Liver (tissue), 9 donors: ENCODE measurements around the gene PDGFB. TPM values are rescaled to one million over a fixed set of nuclear protein-coding genes. Genes with fewer than 3 reads are reported as not detected.

Source experiments
- DNase-seq: peaks from one replicate; pipeline ENCODE4 v3.0.0-alpha.2; 2017; ENCODE audit warnings: low spot score
- H3K27ac ChIP-seq, 2 donors: one replicate each; pipeline ENCODE4 v1.7.0; 2013; ENCODE audit warnings: inconsistent platforms in 2 of 2, low read length in 2 of 2, control low read depth in 1 of 2, low read depth in 1 of 2, mild to moderate bottlenecking in 1 of 2
- H3K27me3 ChIP-seq, 4 donors: one replicate each; pipeline versions ENCODE4 v1.6.1 to v1.7.0; 2013; ENCODE audit warnings: low read length in 3 of 4, inconsistent platforms in 1 of 4, mild to moderate bottlenecking in 1 of 4, moderate library complexity in 1 of 4; ENCODE audit not compliant: control insufficient read depth in 4 of 4, insufficient read depth in 4 of 4
- H3K36me3 ChIP-seq, 4 donors: one replicate each; pipeline versions ENCODE4 v1.6.1 to v1.7.0; 2013; ENCODE audit warnings: low read length in 3 of 4, mild to moderate bottlenecking in 3 of 4, low read depth in 1 of 4, moderate library complexity in 1 of 4; ENCODE audit not compliant: control insufficient read depth in 4 of 4, insufficient read depth in 3 of 4
- H3K4me1 ChIP-seq, 4 donors: one replicate each; pipeline versions ENCODE4 v1.6.1 to v1.7.0; 2013; ENCODE audit warnings: low read length in 3 of 4, mild to moderate bottlenecking in 3 of 4, moderate library complexity in 1 of 4; ENCODE audit not compliant: control insufficient read depth in 4 of 4, insufficient read depth in 4 of 4
- H3K4me3 ChIP-seq, 3 donors: one replicate each; pipeline versions ENCODE4 v1.6.1 to v1.7.0; 2013; ENCODE audit warnings: low read length in 3 of 3, control low read depth in 1 of 3, low read depth in 1 of 3, mild to moderate bottlenecking in 1 of 3
- H3K9ac ChIP-seq, 2 donors: one replicate each; pipeline ENCODE4 v1.7.0; 2013; ENCODE audit warnings: low read length in 2 of 2, mild to moderate bottlenecking in 2 of 2, moderate library complexity in 2 of 2, control low read depth in 1 of 2, low read depth in 1 of 2
- H3K9me3 ChIP-seq, 4 donors: one replicate each; pipeline versions ENCODE4 v1.6.1 to v1.7.0; 2013; ENCODE audit warnings: low read length in 3 of 4; ENCODE audit not compliant: control insufficient read depth in 4 of 4
- EGR1 ChIP-seq, 2 donors: IDR thresholded peaks; 2 replicates each; pipeline ENCODE4 v1.6.1; 2016 to 2018; ENCODE audit warnings: antibody characterized with exemption in 2 of 2, low read depth in 2 of 2
- FOXA1 ChIP-seq: IDR thresholded peaks from 2 replicates; pipeline ENCODE4 v1.6.1; 2016; ENCODE audit warnings: antibody characterized with exemption
- FOXA2 ChIP-seq: IDR thresholded peaks from 2 replicates; pipeline ENCODE4 v1.6.1; 2016; ENCODE audit warnings: antibody characterized with exemption
- GABPA ChIP-seq, 2 donors: IDR thresholded peaks in 1 of 2; conservative IDR thresholded peaks in 1 of 2; 2 replicates each; pipeline ENCODE4 v1.6.1; 2016; ENCODE audit warnings: antibody characterized with exemption in 2 of 2, mild to moderate bottlenecking in 1 of 2, moderate library complexity in 1 of 2
- HNF4A ChIP-seq, 2 donors: conservative IDR thresholded peaks; 2 replicates each; pipeline ENCODE4 v1.6.1; 2016; ENCODE audit warnings: antibody characterized with exemption in 2 of 2, mild to moderate bottlenecking in 2 of 2
- HNF4G ChIP-seq: IDR thresholded peaks from 2 replicates; pipeline ENCODE4 v1.6.1; 2016; ENCODE audit warnings: antibody characterized with exemption
- JUND ChIP-seq, 2 donors: IDR thresholded peaks; 2 replicates each; pipeline ENCODE4 v1.6.1; 2016; ENCODE audit warnings: antibody characterized with exemption in 2 of 2
- NR2F2 ChIP-seq: IDR thresholded peaks from 2 replicates; pipeline ENCODE4 v1.6.1; 2016; ENCODE audit warnings: antibody characterized with exemption
- RAD21 ChIP-seq, 2 donors: IDR thresholded peaks; 2 replicates each; pipeline ENCODE4 v1.6.1; 2016; ENCODE audit warnings: antibody characterized with exemption in 2 of 2, mild to moderate bottlenecking in 2 of 2
- SP1 ChIP-seq: IDR thresholded peaks from 2 replicates; pipeline ENCODE4 v1.6.1; 2018; ENCODE audit warnings: antibody characterized with exemption, mild to moderate bottlenecking
- TAF1 ChIP-seq: conservative IDR thresholded peaks from 2 replicates; pipeline ENCODE4 v1.6.1; 2016; ENCODE audit warnings: antibody characterized with exemption, mild to moderate bottlenecking
- YY1 ChIP-seq: IDR thresholded peaks from 2 replicates; pipeline ENCODE4 v1.6.1; 2016; ENCODE audit warnings: antibody characterized with exemption, mild to moderate bottlenecking
- WGBS: extraction: QIAGEN DNeasy Blood & Tissue Kit; methylation state at CpG from one replicate; pipeline ENCODE4 v1.1.7; 2013; 5-methylcytosine and 5-hydroxymethylcytosine counted together
- polyA plus RNA-seq, 2 donors: library from polyadenylated mRNA; stranded (reverse) in 1 of 2; unstranded in 1 of 2; fragments of 200-250 nt in 1 of 2; fragments of >200 nt in 1 of 2; fragmentation: Nextera tagmentation in 1 of 2; extraction: Ambion mirVana in 1 of 2; gene quantifications; one replicate each; pipeline versions ENCODE4 v1.2.1 to v1.2.3, GENCODE V29; 2013 to 2015
- total RNA-seq, 2 donors: library from RNA; depleted of rRNA; stranded (reverse); fragments of >200 nt; gene quantifications; one replicate each; pipeline ENCODE4 v1.2.3, GENCODE V29; 2014
- TF ChIP-seq, protein P1 (sequence below): fragments of 150-350 bp; IDR thresholded peaks from 2 replicates; pipeline ENCODE4 v1.5.1; 2017; ENCODE audit warnings: improper control_type of control experiment, low read depth, low read length; ENCODE audit not compliant: missing input control
- TF ChIP-seq, protein P2 (sequence below): IDR thresholded peaks from 2 replicates; pipeline ENCODE4 v1.6.1; 2016; ENCODE audit warnings: antibody characterized with exemption, mild to moderate bottlenecking
- TF ChIP-seq, protein P3 (sequence below): IDR thresholded peaks from 2 replicates; pipeline ENCODE4 v1.6.1; 2016; ENCODE audit warnings: antibody characterized with exemption
- donor health status: healthy.
- donor health status: healthy.
- donor health status: healthy.
- donor health status: healthy.
- donor health status: healthy.

The PDGFB gene
- total and polyA plus RNA-seq, 4 donors = 0.25 to 4.5 (median 1.7) TPM

DNA sequence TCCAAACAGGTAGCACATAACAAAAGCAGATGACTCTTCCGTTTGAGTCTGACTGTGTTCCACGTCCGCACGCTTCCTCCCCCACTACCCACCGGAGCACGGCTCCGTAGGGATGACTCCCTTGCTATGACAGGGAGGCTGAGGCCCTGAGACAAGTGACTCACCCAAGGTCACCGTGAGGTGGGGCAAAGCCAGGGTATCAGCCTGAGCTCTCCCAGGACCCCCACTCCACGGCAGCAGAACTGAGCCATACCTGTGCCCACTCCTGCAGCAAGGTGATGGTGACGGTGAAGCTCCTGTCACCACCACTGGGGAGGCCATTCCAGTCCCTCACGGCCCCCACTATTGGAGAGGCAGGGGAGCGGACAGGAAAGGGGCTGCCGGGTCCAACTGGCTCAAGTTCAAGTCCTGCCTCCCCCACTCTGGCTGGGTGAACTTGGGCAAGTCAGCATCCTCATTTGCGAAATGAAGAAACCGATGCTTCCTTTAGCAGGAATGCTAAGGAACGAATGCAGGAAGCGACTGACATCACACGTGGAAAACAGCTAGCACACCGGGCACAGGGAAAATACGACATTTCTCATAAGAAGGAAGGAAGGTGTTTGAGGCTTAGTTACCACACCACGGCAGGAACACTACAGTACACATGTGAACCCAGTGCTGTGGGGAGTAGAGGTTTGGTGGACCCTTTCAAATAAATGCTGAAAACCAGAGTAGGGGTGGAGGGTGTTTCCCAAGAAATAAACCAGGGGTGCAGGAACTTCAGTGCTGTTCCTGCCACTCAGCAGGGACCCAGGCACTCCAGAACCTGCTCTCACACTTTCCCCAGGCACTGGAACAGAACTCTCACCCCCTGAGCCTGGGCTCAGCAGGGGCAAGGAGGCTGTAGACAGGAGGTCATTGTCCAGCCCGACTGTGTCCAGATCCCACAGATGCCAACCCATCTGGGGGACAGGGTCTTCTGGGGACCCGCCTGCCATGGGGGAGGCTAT is 59.9 kb downstream of the PDGFB start:
- whole genome bisulfite sequencing = 78% methylated on average over 23 of the region's 23 CpGs
- no peaks in the 10 kb centered on the region for H3K27me3 ChIP-seq
- no peak overlapping the region for H3K4me3 ChIP-seq
- DNase-seq = no peak
- H3K9ac ChIP-seq = no peak overlapping the region
- no peaks in the 10 kb centered on the region for H3K36me3 ChIP-seq
- H3K4me1 ChIP-seq = no peaks in the 10 kb centered on the region
- TF ChIP-seq, protein P1, sequence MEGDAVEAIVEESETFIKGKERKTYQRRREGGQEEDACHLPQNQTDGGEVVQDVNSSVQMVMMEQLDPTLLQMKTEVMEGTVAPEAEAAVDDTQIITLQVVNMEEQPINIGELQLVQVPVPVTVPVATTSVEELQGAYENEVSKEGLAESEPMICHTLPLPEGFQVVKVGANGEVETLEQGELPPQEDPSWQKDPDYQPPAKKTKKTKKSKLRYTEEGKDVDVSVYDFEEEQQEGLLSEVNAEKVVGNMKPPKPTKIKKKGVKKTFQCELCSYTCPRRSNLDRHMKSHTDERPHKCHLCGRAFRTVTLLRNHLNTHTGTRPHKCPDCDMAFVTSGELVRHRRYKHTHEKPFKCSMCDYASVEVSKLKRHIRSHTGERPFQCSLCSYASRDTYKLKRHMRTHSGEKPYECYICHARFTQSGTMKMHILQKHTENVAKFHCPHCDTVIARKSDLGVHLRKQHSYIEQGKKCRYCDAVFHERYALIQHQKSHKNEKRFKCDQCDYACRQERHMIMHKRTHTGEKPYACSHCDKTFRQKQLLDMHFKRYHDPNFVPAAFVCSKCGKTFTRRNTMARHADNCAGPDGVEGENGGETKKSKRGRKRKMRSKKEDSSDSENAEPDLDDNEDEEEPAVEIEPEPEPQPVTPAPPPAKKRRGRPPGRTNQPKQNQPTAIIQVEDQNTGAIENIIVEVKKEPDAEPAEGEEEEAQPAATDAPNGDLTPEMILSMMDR = no peak
- H3K9me3 ChIP-seq = peaks cover 0 to 3% (median 1%) of the 10 kb centered on the region in 4 donors
- peak overlapping the region; percentile 52 to 79 for H3K27ac ChIP-seq

DNA sequence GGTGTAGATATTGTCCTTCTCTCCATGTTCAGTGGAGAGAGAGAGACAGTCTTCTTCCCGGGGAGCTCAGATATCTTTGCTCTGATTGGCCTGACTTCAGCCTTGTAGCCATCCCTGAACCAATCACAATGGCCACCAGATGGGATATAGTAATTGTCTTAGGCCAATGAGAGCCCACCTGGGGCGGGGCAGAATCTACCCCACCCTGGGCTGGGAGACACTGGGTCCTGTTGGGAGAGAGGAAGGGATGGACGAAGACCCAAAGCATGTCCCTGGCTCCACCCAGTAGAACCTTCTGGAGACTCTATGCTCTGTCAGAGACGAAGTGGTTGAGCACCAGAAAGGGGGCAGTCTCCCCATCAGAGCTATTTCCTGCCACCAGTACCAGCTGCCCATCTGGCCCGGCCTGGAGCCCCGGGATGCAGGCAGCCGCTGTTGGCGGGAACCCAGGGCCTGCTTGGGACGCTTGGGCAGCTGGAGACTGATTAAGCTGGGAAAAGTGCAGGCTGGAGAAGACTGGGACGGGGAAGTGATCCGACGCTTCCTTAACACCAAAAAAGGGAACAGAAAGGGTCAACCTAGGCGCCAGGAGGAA is 60.7 kb downstream of the PDGFB start:
- H3K4me3 ChIP-seq = no peak overlapping the region
- H3K9me3 ChIP-seq = peaks cover 0 to 3% (median 1%) of the 10 kb centered on the region in 4 donors
- H3K36me3 ChIP-seq = no peaks in the 10 kb centered on the region
- WGBS = 82% methylated on average over 13 of the region's 13 CpGs
- H3K9ac ChIP-seq = no peak overlapping the region
- H3K27ac ChIP-seq = peak overlapping the region; percentile 52 to 79
- no peaks in the 10 kb centered on the region for H3K4me1 ChIP-seq
- no peak for DNase-seq
- no peaks in the 10 kb centered on the region for H3K27me3 ChIP-seq
- TF ChIP-seq HNF4A (conservative IDR thresholded peaks at IDR 0.05) (no peak), NR2F2 (no peak), FOXA1 (no peak)

DNA sequence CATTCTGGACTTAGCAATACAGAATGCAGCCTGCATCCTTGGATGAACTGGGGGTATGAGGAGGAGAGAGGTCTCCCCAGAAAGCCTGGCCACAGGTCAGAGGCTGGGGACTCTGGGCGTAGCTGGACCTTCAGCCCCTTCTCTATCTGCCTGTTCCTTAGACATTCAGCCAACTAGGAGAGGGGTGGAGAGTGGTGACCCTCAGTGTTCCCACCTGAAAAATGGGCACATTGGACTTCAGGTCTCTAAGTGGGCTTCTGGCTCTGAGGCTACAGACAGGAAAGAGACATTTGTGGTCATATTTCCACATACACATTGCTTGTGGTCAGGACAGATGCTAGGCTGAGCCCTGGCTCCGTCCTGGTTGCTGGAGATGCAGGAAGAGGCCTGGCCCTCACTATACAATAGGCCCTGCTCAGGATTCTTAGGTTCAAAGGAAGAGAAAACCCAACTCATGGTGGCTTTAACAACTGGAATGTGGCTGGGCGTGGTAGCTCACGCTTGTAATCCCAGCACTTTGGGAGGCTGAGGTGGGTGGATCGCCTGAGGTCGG is 62.2 kb downstream of the PDGFB start:
- peaks cover 0 to 2% (median 0%) of the 10 kb centered on the region in 4 donors for H3K4me1 ChIP-seq
- H3K9me3 ChIP-seq = peaks cover 0 to 3% (median 1%) of the 10 kb centered on the region in 4 donors
- 91% methylated on average over 6 of the region's 6 CpGs for WGBS
- no peaks in the 10 kb centered on the region for H3K27me3 ChIP-seq
- no peak overlapping the region for H3K27ac ChIP-seq
- H3K9ac ChIP-seq = no peak overlapping the region
- DNase-seq = no peak
- H3K36me3 ChIP-seq = no peaks in the 10 kb centered on the region
- no peak overlapping the region for H3K4me3 ChIP-seq
- no peak for TF ChIP-seq NR2F2
- TF ChIP-seq TAF1 = no peak
- TF ChIP-seq, protein P2, sequence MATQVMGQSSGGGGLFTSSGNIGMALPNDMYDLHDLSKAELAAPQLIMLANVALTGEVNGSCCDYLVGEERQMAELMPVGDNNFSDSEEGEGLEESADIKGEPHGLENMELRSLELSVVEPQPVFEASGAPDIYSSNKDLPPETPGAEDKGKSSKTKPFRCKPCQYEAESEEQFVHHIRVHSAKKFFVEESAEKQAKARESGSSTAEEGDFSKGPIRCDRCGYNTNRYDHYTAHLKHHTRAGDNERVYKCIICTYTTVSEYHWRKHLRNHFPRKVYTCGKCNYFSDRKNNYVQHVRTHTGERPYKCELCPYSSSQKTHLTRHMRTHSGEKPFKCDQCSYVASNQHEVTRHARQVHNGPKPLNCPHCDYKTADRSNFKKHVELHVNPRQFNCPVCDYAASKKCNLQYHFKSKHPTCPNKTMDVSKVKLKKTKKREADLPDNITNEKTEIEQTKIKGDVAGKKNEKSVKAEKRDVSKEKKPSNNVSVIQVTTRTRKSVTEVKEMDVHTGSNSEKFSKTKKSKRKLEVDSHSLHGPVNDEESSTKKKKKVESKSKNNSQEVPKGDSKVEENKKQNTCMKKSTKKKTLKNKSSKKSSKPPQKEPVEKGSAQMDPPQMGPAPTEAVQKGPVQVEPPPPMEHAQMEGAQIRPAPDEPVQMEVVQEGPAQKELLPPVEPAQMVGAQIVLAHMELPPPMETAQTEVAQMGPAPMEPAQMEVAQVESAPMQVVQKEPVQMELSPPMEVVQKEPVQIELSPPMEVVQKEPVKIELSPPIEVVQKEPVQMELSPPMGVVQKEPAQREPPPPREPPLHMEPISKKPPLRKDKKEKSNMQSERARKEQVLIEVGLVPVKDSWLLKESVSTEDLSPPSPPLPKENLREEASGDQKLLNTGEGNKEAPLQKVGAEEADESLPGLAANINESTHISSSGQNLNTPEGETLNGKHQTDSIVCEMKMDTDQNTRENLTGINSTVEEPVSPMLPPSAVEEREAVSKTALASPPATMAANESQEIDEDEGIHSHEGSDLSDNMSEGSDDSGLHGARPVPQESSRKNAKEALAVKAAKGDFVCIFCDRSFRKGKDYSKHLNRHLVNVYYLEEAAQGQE = no peak
- TF ChIP-seq FOXA2 = no peak
- TF ChIP-seq, protein P1 = no peak
- no peak for TF ChIP-seq RAD21 (IDR thresholded peaks at IDR 0.05)
- no peak for TF ChIP-seq SP1
- TF ChIP-seq, protein P3, sequence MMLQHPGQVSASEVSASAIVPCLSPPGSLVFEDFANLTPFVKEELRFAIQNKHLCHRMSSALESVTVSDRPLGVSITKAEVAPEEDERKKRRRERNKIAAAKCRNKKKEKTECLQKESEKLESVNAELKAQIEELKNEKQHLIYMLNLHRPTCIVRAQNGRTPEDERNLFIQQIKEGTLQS = no peak
- TF ChIP-seq JUND (IDR thresholded peaks at IDR 0.05) = no peak
- no peak for TF ChIP-seq EGR1 (IDR thresholded peaks at IDR 0.05; ENCODE audit: low read depth in 2 of 2)
- no peak for TF ChIP-seq GABPA (IDR thresholded peaks at IDR 0.05 in 1 of 2, conservative IDR thresholded peaks at IDR 0.05 in 1 of 2)
- TF ChIP-seq FOXA1 = no peak
- TF ChIP-seq YY1 = no peak
- no peak for TF ChIP-seq HNF4A (conservative IDR thresholded peaks at IDR 0.05)
- TF ChIP-seq HNF4G = no peak
